ELF-1 (cell line): ENCODE results near the gene PPM1B.
"Not testable (repeated sequence)": the region's sequence is repeated elsewhere in the genome, so short reads cannot be mapped to it uniquely, and the experiment has no call there.

Experiments used
- DNase-seq: peaks from one replicate; pipeline ENCODE4 v3.0.0-alpha.2; 2016; ENCODE audit warnings: low read depth, low spot score

PPM1B gene

GRCh38 chr2:44200759-44201158, 32.1 kb downstream of the PPM1B start:
- no peak for DNase-seq

GRCh38 chr2:44201648-44202165, 33.0 kb downstream of the PPM1B start:
- no peak for DNase-seq

GRCh38 chr2:44203542-44203941, 34.9 kb downstream of the PPM1B start:
- DNase-seq, result no peak

- DNase-seq, result no peak
Measured at GRCh38 chr2:44205169-44205568, 36.5 kb downstream of the PPM1B start.

- DNase-seq, result no peak
Measured at GRCh38 chr2:44207102-44207501, 38.4 kb downstream of the PPM1B start.

GRCh38 chr2:44207648-44208047, 39.0 kb downstream of the PPM1B start:
- not testable (repeated sequence) for DNase-seq

- DNase-seq, result no peak
Measured at GRCh38 chr2:44210362-44210761, 41.7 kb downstream of the PPM1B start.

- DNase-seq, result no peak
Measured at GRCh38 chr2:44211183-44211582, 42.5 kb downstream of the PPM1B start.

GRCh38 chr2:44212302-44212701, 43.6 kb downstream of the PPM1B start:
- no peak for DNase-seq

GRCh38 chr2:44215827-44216226, 47.2 kb downstream of the PPM1B start:
- no peak for DNase-seq

GRCh38 chr2:44218771-44219170, 50.1 kb downstream of the PPM1B start:
- DNase-seq, result no peak

GRCh38 chr2:44226753-44227152, 58.1 kb downstream of the PPM1B start:
- DNase-seq, result no peak

- DNase-seq, result peak; percentile 12
Measured at GRCh38 chr2:44230378-44230777, 61.7 kb downstream of the PPM1B start.

- DNase-seq, result peak; percentile 11
Measured at GRCh38 chr2:44233450-44234128, 64.9 kb downstream of the PPM1B start.

GRCh38 chr2:44237221-44237620, 68.5 kb downstream of the PPM1B start:
- no peak for DNase-seq

- no peak for DNase-seq
Measured at GRCh38 chr2:44242904-44243303, 74.2 kb downstream of the PPM1B start.

- DNase-seq, result peak; percentile 31
Measured at GRCh38 chr2:44244135-44244871, 75.6 kb downstream of the PPM1B start.

GRCh38 chr2:44245083-44245861, 76.6 kb downstream of the PPM1B start:
- no peak for DNase-seq

GRCh38 chr2:44246436-44246835, 77.8 kb downstream of the PPM1B start:
- no peak for DNase-seq

GRCh38 chr2:44246840-44247369, 78.2 kb downstream of the PPM1B start:
- DNase-seq, result no peak

- DNase-seq, result peak; percentile 67
Measured at GRCh38 chr2:44247924-44248323, 79.2 kb downstream of the PPM1B start.

GRCh38 chr2:44249269-44249668, 80.6 kb downstream of the PPM1B start:
- not testable (repeated sequence) for DNase-seq
